Osteoblast (primary cell): ENCODE results near the gene EIF4B. TPM values are rescaled to one million over a fixed set of nuclear protein-coding genes. Genes with fewer than 3 reads are reported as not detected.

ENCODE experiments used
- DNase-seq: peaks from one replicate; pipeline ENCODE4 v3.0.0; 2011; ENCODE audit warnings: low spot score, mixed read lengths; ENCODE audit not compliant: insufficient read length; ENCODE audit errors: missing footprints
- H2AFZ ChIP-seq: 2 replicates; pipeline ENCODE4 v1.6.0; 2011; ENCODE audit warnings: mild to moderate bottlenecking, low read length
- H3K27ac ChIP-seq: 2 replicates; pipeline ENCODE4 v1.5.1; 2011; ENCODE audit warnings: mild to moderate bottlenecking, low read depth, low read length, moderate library complexity
- H3K27me3 ChIP-seq: 2 replicates; pipeline ENCODE4 v1.6.0; 2012; ENCODE audit warnings: mild to moderate bottlenecking, control low read depth, inconsistent platforms, low read length, moderate library complexity; ENCODE audit not compliant: insufficient read depth
- H3K36me3 ChIP-seq: 2 replicates; pipeline ENCODE4 v1.5.1; 2011; ENCODE audit warnings: mild to moderate bottlenecking, low read length, control low read depth, moderate library complexity; ENCODE audit not compliant: insufficient read depth
- H3K4me1 ChIP-seq: 2 replicates; pipeline ENCODE4 v1.5.1; 2011; ENCODE audit warnings: mild to moderate bottlenecking, low read length, control low read depth, moderate library complexity; ENCODE audit not compliant: insufficient read depth
- H3K4me2 ChIP-seq: 2 replicates; pipeline ENCODE4 v1.6.0; 2011; ENCODE audit warnings: mild to moderate bottlenecking, low read length; ENCODE audit not compliant: insufficient read depth
- H3K4me3 ChIP-seq: fragments of 200-600 bp; sonication (generic); 3 replicates; pipeline ENCODE4 v1.5.1; 2012; ENCODE audit warnings: mild to moderate bottlenecking, low read length, inconsistent platforms; ENCODE audit not compliant: insufficient read depth
- H3K79me2 ChIP-seq: 2 replicates; pipeline ENCODE4 v1.6.0; 2012; ENCODE audit warnings: mild to moderate bottlenecking, low read length, control low read depth, inconsistent platforms; ENCODE audit not compliant: insufficient read depth
- H3K9me3 ChIP-seq: 2 replicates; pipeline ENCODE4 v1.5.1; 2011; ENCODE audit warnings: low read depth, low read length, control low read depth
- H4K20me1 ChIP-seq: 2 replicates; pipeline ENCODE4 v1.6.0; 2012; ENCODE audit warnings: mild to moderate bottlenecking, low read length, control low read depth; ENCODE audit not compliant: insufficient read depth
- total RNA-seq: library from RNA; depleted of rRNA; stranded (reverse); fragments of >200 nt; gene quantifications from 2 replicates; pipeline ENCODE4 v1.2.3, GENCODE V29; 2012
- TF ChIP-seq, protein P1 (sequence below): IDR thresholded peaks from 2 replicates; pipeline ENCODE4 v1.5.1; 2011; ENCODE audit warnings: mild to moderate bottlenecking, low read depth, low read length, moderate library complexity; ENCODE audit errors: extremely low read depth

The EIF4B gene
- total RNA-seq, 1 donor: 1,332 TPM

DNA sequence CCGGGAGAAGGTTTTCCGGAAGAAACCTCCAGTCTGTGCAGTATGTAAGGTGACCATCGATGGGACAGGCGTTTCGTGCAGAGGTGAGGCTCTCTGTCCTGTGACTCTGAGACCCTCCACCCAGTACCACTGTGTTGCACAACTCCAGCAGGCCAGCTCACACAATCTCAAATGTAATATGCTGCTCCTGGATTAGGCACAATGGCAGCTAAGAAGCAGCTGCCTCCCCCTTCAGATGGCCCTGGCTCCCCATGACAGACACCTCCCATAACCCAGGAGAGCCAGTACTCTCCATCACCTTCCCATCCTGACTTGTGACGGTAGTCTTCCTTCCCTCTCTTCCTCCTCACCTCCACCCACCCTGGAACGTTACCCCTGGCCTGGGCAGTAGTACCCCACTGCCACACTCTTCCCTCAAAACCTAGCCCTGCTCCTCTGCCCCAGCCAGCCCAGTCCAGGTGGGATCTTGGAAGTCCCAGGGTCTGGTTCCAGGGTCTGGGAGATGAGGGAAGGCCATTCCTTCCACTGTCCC is 45.7 kb downstream of the EIF4B start:
- Histone ChIP-seq H3K27ac (peak overlapping the region; percentile 30), H3K4me3 (peak overlapping the region; percentile 79), H3K36me3 (peaks cover 33% of the 10 kb centered on the region), H3K4me1 (peaks cover 79% of the 10 kb centered on the region), H2AFZ (no peak overlapping the region), H3K79me2 (peaks cover 31% of the 10 kb centered on the region), H3K4me2 (peak overlapping the region; percentile 73), H3K9me3 (no peaks in the 10 kb centered on the region), H3K27me3 (no peaks in the 10 kb centered on the region), H4K20me1 (peaks cover 3% of the 10 kb centered on the region)
- DNase-seq: no peak
- TF ChIP-seq, protein P1, sequence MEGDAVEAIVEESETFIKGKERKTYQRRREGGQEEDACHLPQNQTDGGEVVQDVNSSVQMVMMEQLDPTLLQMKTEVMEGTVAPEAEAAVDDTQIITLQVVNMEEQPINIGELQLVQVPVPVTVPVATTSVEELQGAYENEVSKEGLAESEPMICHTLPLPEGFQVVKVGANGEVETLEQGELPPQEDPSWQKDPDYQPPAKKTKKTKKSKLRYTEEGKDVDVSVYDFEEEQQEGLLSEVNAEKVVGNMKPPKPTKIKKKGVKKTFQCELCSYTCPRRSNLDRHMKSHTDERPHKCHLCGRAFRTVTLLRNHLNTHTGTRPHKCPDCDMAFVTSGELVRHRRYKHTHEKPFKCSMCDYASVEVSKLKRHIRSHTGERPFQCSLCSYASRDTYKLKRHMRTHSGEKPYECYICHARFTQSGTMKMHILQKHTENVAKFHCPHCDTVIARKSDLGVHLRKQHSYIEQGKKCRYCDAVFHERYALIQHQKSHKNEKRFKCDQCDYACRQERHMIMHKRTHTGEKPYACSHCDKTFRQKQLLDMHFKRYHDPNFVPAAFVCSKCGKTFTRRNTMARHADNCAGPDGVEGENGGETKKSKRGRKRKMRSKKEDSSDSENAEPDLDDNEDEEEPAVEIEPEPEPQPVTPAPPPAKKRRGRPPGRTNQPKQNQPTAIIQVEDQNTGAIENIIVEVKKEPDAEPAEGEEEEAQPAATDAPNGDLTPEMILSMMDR: no peak

DNA sequence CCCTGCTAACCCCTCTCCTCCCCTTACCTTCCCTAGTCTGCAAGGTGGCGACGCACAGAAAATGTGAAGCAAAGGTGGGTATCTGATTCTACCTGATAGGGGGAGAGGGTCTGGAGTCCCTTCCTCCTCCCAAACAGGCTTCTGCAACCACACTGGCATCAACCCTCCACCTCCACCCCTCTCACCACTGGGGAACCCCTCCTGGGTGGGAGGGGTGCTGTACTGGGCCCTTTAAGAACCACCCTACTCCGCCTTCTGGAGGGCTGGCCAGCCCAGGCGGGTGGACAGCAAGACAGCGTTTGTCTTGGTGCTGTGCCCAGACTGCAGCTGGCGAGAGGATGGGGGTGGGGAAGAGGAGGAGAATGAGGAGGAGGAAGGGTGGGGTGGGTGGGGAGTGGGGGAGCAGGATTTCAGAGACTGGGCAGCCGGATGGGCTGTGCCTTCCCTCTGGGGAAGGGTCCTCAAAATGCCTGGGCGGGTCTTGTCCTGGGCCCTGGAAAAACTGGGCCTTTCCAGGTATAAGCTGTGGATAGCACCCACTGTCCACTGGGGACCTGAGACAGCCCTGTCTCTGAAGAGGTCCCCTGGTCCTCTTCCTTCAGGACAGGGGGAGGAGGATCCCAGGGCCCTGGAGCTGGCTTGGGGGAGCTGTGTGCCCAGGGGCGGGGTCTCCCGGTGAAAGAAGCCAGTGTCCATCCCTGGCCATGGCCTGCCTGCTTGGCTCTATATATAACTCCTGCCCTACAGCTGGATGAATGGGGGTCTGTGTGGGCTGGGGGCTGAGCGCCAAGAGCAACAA is 46.4 kb downstream of the EIF4B start:
- TF ChIP-seq, protein P1: no peak
- peak overlapping the region; percentile 30 for H3K27ac ChIP-seq
- peak; percentile 95 for DNase-seq
- peak overlapping the region; percentile 79 for H3K4me3 ChIP-seq
- no peak overlapping the region for H2AFZ ChIP-seq
- peaks cover 31% of the 10 kb centered on the region for H3K79me2 ChIP-seq
- no peaks in the 10 kb centered on the region for H3K9me3 ChIP-seq
- peaks cover 79% of the 10 kb centered on the region for H3K4me1 ChIP-seq
- peaks cover 40% of the 10 kb centered on the region for H3K36me3 ChIP-seq
- H4K20me1 ChIP-seq: peaks cover 4% of the 10 kb centered on the region
- H3K27me3 ChIP-seq: no peaks in the 10 kb centered on the region
- peak overlapping the region; percentile 73 for H3K4me2 ChIP-seq

DNA sequence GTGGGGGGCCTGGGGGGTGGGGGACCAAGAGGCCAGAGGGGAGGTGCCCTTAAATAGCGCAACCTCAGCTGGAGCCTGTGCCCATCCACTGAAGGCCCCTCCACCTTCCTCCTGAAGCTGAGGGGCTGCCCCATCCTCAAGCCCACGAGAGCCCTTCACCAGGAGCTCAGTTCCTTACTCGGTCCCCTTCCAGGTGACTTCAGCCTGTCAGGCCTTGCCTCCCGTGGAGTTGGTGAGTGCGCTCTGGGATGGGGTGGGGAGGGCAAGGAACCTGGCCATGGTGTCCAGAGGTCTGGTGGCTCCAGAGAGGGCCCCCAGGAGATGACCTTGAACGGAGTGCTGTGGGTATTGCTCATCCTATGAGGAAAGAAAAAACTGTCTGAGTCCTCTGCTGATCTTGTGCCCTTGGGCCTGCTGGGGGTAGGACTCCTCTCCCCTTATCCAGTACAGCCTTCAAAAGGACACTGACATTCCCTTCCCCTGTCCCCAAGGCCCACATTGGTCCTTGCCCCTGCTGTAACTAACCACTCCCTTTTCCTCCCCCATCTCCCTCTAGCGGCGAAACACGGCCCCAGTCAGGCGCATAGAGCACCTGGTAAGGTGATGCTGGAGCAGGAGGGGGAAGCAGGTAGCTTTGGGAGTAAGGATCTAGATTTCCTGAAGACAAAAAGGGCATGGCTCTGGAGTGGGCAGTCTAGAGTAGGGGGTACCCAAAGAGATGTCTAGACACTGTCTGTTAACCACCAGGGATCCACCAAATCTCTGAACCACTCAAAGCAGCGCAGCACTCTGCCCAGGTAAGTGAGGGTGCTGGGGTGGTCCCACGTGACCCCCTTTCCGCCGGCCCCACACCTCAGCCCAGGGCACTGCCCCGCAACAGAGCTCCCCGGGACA is 47.2 kb downstream of the EIF4B start:
- H3K4me1 ChIP-seq: peaks cover 71% of the 10 kb centered on the region

More for the DNA sequence above, 47.2 kb downstream of the EIF4B start:
- H3K9me3 ChIP-seq: no peaks in the 10 kb centered on the region
- H3K4me3 ChIP-seq: no peak overlapping the region
- peaks cover 4% of the 10 kb centered on the region for H4K20me1 ChIP-seq
- no peaks in the 10 kb centered on the region for H3K27me3 ChIP-seq
- H2AFZ ChIP-seq: no peak overlapping the region
- H3K36me3 ChIP-seq: peaks cover 44% of the 10 kb centered on the region
- peak; percentile 88 for DNase-seq
- H3K4me2 ChIP-seq: peak overlapping the region; percentile 24
- peak overlapping the region; percentile 28 for H3K27ac ChIP-seq
- TF ChIP-seq, protein P1: peak; percentile 62
- H3K79me2 ChIP-seq: peaks cover 31% of the 10 kb centered on the region
